OCI-LY7 (cell line): ENCODE measurements around the gene SWT1.

ENCODE experiments used
- EZH2phosphoT487 ChIP-seq: fragments of 200-600 bp; sonication (generic); IDR thresholded peaks from 2 replicates; pipeline ENCODE4 v1.6.1; 2018; ENCODE audit warnings: low read depth, borderline replicate concordance, mild to moderate bottlenecking, mixed run types, antibody characterized with exemption, low read length, moderate library complexity, mixed read lengths
- TF ChIP-seq, protein P1 (sequence below): fragments of 200-600 bp; sonication (generic); conservative IDR thresholded peaks from 2 replicates; pipeline ENCODE4 v1.5.1; 2014; ENCODE audit warnings: mild to moderate bottlenecking, antibody characterized with exemption, low read length, moderate library complexity, mixed read lengths

DNA sequence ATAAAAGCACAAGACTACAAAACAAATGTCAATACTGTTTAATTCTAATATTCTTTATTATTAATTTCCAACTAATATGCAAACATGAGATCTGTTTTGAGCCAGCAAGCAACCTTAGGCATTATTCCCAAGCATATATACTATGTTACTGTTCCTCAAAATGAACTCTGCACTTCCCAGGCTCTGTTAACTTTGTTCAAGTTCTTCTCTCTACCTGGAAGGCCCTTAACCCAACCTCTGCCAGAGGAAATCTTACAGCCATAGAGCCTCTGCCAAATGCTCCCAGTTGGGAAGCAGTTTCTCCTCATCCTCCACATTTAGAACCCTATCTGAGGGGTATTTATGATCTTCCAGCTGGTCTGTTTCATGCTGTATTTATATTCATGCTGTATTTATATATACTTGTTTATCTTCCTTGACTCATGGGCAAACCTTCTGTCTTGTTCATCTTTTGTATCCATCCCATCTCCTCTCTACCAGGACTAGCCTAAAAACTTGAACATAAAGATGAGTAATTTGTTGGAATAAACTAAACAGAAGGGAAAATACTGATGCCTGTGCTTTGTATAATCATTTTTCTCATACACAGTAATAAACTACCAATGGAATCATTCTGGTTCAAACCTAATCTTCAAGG lies 154.7 kb downstream of the SWT1 start:
- TF ChIP-seq, protein P1, sequence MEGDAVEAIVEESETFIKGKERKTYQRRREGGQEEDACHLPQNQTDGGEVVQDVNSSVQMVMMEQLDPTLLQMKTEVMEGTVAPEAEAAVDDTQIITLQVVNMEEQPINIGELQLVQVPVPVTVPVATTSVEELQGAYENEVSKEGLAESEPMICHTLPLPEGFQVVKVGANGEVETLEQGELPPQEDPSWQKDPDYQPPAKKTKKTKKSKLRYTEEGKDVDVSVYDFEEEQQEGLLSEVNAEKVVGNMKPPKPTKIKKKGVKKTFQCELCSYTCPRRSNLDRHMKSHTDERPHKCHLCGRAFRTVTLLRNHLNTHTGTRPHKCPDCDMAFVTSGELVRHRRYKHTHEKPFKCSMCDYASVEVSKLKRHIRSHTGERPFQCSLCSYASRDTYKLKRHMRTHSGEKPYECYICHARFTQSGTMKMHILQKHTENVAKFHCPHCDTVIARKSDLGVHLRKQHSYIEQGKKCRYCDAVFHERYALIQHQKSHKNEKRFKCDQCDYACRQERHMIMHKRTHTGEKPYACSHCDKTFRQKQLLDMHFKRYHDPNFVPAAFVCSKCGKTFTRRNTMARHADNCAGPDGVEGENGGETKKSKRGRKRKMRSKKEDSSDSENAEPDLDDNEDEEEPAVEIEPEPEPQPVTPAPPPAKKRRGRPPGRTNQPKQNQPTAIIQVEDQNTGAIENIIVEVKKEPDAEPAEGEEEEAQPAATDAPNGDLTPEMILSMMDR: no peak
- no peak for TF ChIP-seq EZH2phosphoT487
